HepG2 (cell line): ENCODE measurements around the gene POLR2J. TPM values are rescaled to one million over a fixed set of nuclear protein-coding genes. Genes with fewer than 3 reads are reported as not detected.
A peak's percentile ranks its signal among the peaks of the same experiment; 100 is the strongest.

Source experiments
- CEBPG ChIP-seq: IDR thresholded peaks from 2 replicates; pipeline ENCODE4 v1.6.1; 2016
- CTCF ChIP-seq: sonication (generic); formaldehyde crosslinking; IDR thresholded peaks from 2 replicates; pipeline ENCODE4 v1.5.0; 2020; ENCODE audit warnings: mild to moderate bottlenecking, missing genetic modification reagents, moderate library complexity
- ERF ChIP-seq: IDR thresholded peaks from 2 replicates; pipeline ENCODE4 v1.6.1; 2018; ENCODE audit warnings: missing biosample characterization, missing genetic modification reagents
- ETS1 ChIP-seq: sonication (generic); formaldehyde crosslinking; IDR thresholded peaks from 2 replicates; pipeline ENCODE4 v1.4.0; 2020; ENCODE audit warnings: missing genetic modification reagents
- RAD21 ChIP-seq: fragments of 450-650 bp; formaldehyde crosslinking; IDR thresholded peaks from 2 replicates; pipeline ENCODE4 v1.5.0; 2020; ENCODE audit warnings: mild to moderate bottlenecking
- YY1 ChIP-seq: IDR thresholded peaks from 2 replicates; pipeline ENCODE4 v1.6.1; 2011; ENCODE audit warnings: low read length, low read depth, moderate library complexity, mild to moderate bottlenecking; ENCODE audit not compliant: insufficient read depth, insufficient replicate concordance
- ZNF121 ChIP-seq: sonication (generic); formaldehyde crosslinking; IDR thresholded peaks from 2 replicates; pipeline ENCODE4 v1.5.0; 2020; ENCODE audit warnings: mild to moderate bottlenecking, missing genetic modification reagents
- ZNF501 ChIP-seq: sonication (generic); formaldehyde crosslinking; IDR thresholded peaks from 2 replicates; pipeline ENCODE4 v1.5.1; 2020; ENCODE audit warnings: mild to moderate bottlenecking, moderate library complexity, missing genetic modification reagents
- ZNF503 ChIP-seq: sonication (generic); formaldehyde crosslinking; IDR thresholded peaks from 2 replicates; pipeline ENCODE4 v1.4.0; 2020; ENCODE audit warnings: missing genetic modification reagents
- polyA plus RNA-seq, 8 experiments: library from polyadenylated mRNA; depleted of rRNA in 3 of 8; stranded (reverse) in 7 of 8; unstranded in 1 of 8; fragments of >200 nt; fragmentation: Illumina TruSeq in 4 of 8; extraction: Trizol in 4 of 8; gene quantifications; 2 replicates each; pipeline versions ENCODE4 v1.2.1 to v1.2.3, GENCODE V29; 2011 to 2016; ENCODE audit warnings: low read depth in 4 of 8, missing spikeins in 1 of 8, mixed read lengths in 1 of 8; ENCODE audit not compliant: insufficient read depth in 1 of 8
- total RNA-seq, 5 experiments: library from RNA; depleted of rRNA; stranded (reverse); fragments of >200 nt; fragmentation: Illumina TruSeq; extraction: Trizol; gene quantifications; 2 replicates each; pipeline ENCODE4 v1.2.3, GENCODE V29; 2016; ENCODE audit warnings: low read depth in 1 of 5
- TF ChIP-seq, protein P1 (sequence below): sonication (generic); formaldehyde crosslinking; conservative IDR thresholded peaks from 2 replicates; pipeline ENCODE4 v1.8.1; 2023; ENCODE audit warnings: missing genetic modification reagents
- TF ChIP-seq, protein P2 (sequence below): sonication (generic); formaldehyde crosslinking; IDR thresholded peaks from 2 replicates; pipeline ENCODE4 v1.8.1; 2023; ENCODE audit warnings: mild to moderate bottlenecking, missing genetic modification reagents

POLR2J gene
- total and polyA plus RNA-seq, 2 of the 13 experiments (the other 11 are each of a cell fraction or from before 2014, with no cell fraction given): 41.2 to 71.4 TPM

DNA sequence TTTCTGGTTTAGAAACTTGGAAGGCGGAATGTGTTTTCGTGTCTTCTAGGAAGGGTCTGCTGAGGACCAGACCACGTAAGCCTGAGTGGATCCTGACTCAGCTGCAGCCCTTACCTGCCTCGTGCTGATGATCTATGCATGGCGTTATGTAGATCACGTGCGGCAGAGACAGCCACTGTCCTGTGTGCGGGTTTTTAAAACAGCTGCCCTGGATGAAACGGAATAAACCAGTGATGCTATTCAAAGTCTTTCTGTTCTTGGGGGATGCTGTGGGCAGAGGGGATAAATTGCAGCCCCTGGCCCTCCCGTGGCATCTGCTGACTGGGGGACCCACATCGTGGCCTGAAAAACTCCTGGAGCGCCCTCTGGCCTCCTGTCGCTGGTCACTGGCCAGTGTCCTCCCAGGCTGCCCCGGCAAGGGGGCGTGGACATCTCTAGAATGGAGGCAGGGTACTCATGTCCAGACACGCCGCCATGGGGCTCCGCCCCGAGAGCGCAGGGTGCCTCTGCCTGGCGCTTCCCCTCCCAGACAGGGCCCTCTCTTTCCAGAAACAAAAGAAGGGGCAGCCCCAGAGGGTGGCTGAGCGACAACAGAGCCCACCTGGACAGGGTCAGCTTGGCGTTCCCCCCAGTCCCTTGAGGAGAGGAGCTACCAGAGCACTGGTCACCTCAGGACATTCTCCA lies 27.2 kb downstream of the POLR2J start (continued):
- no peak for TF ChIP-seq ETS1 (CRISPR knock-in tag)
- TF ChIP-seq CTCF (CRISPR knock-in tag): peak; percentile 87
- TF ChIP-seq, protein P1, sequence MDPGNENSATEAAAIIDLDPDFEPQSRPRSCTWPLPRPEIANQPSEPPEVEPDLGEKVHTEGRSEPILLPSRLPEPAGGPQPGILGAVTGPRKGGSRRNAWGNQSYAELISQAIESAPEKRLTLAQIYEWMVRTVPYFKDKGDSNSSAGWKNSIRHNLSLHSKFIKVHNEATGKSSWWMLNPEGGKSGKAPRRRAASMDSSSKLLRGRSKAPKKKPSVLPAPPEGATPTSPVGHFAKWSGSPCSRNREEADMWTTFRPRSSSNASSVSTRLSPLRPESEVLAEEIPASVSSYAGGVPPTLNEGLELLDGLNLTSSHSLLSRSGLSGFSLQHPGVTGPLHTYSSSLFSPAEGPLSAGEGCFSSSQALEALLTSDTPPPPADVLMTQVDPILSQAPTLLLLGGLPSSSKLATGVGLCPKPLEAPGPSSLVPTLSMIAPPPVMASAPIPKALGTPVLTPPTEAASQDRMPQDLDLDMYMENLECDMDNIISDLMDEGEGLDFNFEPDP (CRISPR knock-in tag): no peak
- peak; percentile 89 for TF ChIP-seq YY1
- TF ChIP-seq, protein P2, sequence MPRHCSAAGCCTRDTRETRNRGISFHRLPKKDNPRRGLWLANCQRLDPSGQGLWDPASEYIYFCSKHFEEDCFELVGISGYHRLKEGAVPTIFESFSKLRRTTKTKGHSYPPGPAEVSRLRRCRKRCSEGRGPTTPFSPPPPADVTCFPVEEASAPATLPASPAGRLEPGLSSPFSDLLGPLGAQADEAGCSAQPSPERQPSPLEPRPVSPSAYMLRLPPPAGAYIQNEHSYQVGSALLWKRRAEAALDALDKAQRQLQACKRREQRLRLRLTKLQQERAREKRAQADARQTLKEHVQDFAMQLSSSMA (CRISPR knock-in tag): no peak
- peak; percentile 38; the same call in 1 of the 2 replicates for TF ChIP-seq ERF (CRISPR knock-in tag)
- TF ChIP-seq ZNF501 (CRISPR knock-in tag): peak; percentile 83
- no peak for TF ChIP-seq ZNF121
- peak; percentile 24; the same call in 1 of the 2 replicates for TF ChIP-seq RAD21 (CRISPR knock-in tag)
- TF ChIP-seq CEBPG: 0 out of 2 replicates have a peak, but pooled peaks have one; percentile 6
- no peak for TF ChIP-seq ZNF503 (CRISPR knock-in tag)
